Panc1 (cell line): ENCODE results near the gene LRRC1. TPM values are rescaled to one million over a fixed set of nuclear protein-coding genes. Genes with fewer than 3 reads are reported as not detected.

Source experiments
- ATAC-seq: fragments of 200-7000 bp; cut with Tn5 transposase; 2 replicates; pipeline ENCODE4 v1.9.1; 2020; ENCODE audit warnings: mild to moderate bottlenecking, moderate library complexity
- BruUV-seq: library from RNA; stranded (reverse); fragments of 400-500 nt; replicated peaks from 2 replicates; lab custom pipeline; 2021; lab: Mats Ljungman, UMichigan
- CTCF ChIA-PET: fragments of 300-600 bp; sonication (Branson Sonifier 250); formaldehyde crosslinking; loops from one replicate; lab custom pipeline; 2022; ENCODE audit warnings: antibody characterized with exemption; lab: Charles Lee
- POLR2A ChIA-PET: fragments of 300-600 bp; sonication (Branson Sonifier 250); formaldehyde crosslinking; loops from one replicate; lab custom pipeline; 2022; ENCODE audit warnings: antibody characterized with exemption; lab: Charles Lee
- DNase-seq: peaks from one replicate; pipeline ENCODE4 v3.0.0-alpha.2; 2010; ENCODE audit warnings: low read depth, low spot score
- H3K27ac ChIP-seq: 2 replicates; pipeline ENCODE4 v1.5.1; 2011; ENCODE audit warnings: mild to moderate bottlenecking, low read length, inconsistent platforms
- H3K27me3 ChIP-seq: fragments of 200-500 bp; sonication (Bioruptor generic); 2 replicates; pipeline ENCODE4 v1.6.0; 2014; ENCODE audit warnings: low read length, inconsistent platforms; ENCODE audit not compliant: control insufficient read depth, insufficient read depth
- H3K36me3 ChIP-seq: fragments of 200-500 bp; sonication (Bioruptor generic); 2 replicates; pipeline ENCODE4 v1.5.1; 2014; ENCODE audit warnings: inconsistent platforms, mild to moderate bottlenecking, low read length, moderate library complexity; ENCODE audit not compliant: control insufficient read depth, insufficient read depth
- H3K4me1 ChIP-seq: 2 replicates; pipeline ENCODE4 v1.5.1; 2011; ENCODE audit warnings: inconsistent platforms, mild to moderate bottlenecking, low read length, moderate library complexity; ENCODE audit not compliant: control insufficient read depth, insufficient read depth
- H3K4me3 ChIP-seq, 2 experiments: 2 replicates each; pipeline ENCODE4 v1.5.1; 2011 to 2012; ENCODE audit warnings: low read depth in 2 of 2, low read length in 2 of 2, mild to moderate bottlenecking in 2 of 2, inconsistent platforms in 1 of 2, moderate library complexity in 1 of 2
- H3K9me3 ChIP-seq: fragments of 200-500 bp; sonication (Bioruptor generic); 2 replicates; pipeline ENCODE4 v1.5.1; 2014; ENCODE audit warnings: low read depth, mild to moderate bottlenecking, inconsistent platforms, low read length, moderate library complexity; ENCODE audit not compliant: control insufficient read depth, insufficient read depth
- CTCF ChIP-seq: fragments of 450-650 bp; IDR thresholded peaks from 2 replicates; pipeline ENCODE4 v1.5.1; 2017; ENCODE audit warnings: mild to moderate bottlenecking
- POLR2AphosphoS5 ChIP-seq: IDR thresholded peaks from 2 replicates; pipeline ENCODE4 v1.6.1; 2012; ENCODE audit warnings: mild to moderate bottlenecking, low read depth, low read length, moderate library complexity
- REST ChIP-seq, 2 experiments: IDR thresholded peaks; 2 replicates each; pipeline ENCODE4 v1.6.1; 2011 to 2012; ENCODE audit warnings: low read depth in 2 of 2, control low read depth in 1 of 2, low read length in 1 of 2, mild to moderate bottlenecking in 1 of 2, moderate library complexity in 1 of 2; ENCODE audit not compliant: insufficient read depth in 1 of 2
- SIN3A ChIP-seq: IDR thresholded peaks from 2 replicates; pipeline ENCODE4 v1.6.1; 2012; ENCODE audit warnings: low read depth, mild to moderate bottlenecking, low read length, moderate library complexity, borderline replicate concordance; ENCODE audit not compliant: insufficient read depth
- TCF7L2 ChIP-seq: IDR thresholded peaks from 2 replicates; pipeline ENCODE4 v1.6.1; 2011; ENCODE audit warnings: mild to moderate bottlenecking, low read depth, low read length, inconsistent platforms
- in situ Hi-C: cut with HindIII; loops from 2 replicates; pipeline ENCODE4 v1.10.0; 2016; ENCODE audit warnings: low sequenced_read_pairs, low pct_unique_long_range_greater_than_20kb
- intact Hi-C: fragments of 100-400 bp; cut with micrococcal nuclease; formaldehyde crosslinking; loops from one replicate; pipeline ENCODE4 v1.10.0; 2022; ENCODE audit not compliant: unreplicated experiment
- total RNA-seq: library from RNA; stranded (reverse); gene quantifications from one replicate; pipeline ENCODE4 v1.2.1, GENCODE V29; 2021; ENCODE audit not compliant: unreplicated experiment

The LRRC1 gene
- total RNA-seq, 1 experiment from 2014 or later: 13.8 TPM

GRCh38 chr6:53768636-53769035, 26.2 kb upstream of the LRRC1 start:
- BruUV-seq: no TSS peak
- ATAC-seq (no peak), DNase-seq (no peak)
- intact Hi-C loops (no loop called here), in situ Hi-C loops (no loop called here)
- no peak overlapping the region for H3K27ac ChIP-seq
- H3K4me1 ChIP-seq: no peaks in the 10 kb centered on the region
- H3K36me3 ChIP-seq: no peaks in the 10 kb centered on the region
- no peaks in the 10 kb centered on the region for H3K27me3 ChIP-seq
- CTCF ChIA-PET: no interaction called here
- H3K9me3 ChIP-seq: 0 out of 2 replicates have a peak, but pooled peaks cover under 1% of the 10 kb centered on the region
- POLR2A ChIA-PET: no interaction called here
- TF ChIP-seq SIN3A (no peak), REST (IDR thresholded peaks at IDR 0.05; ENCODE audit: insufficient read depth in 1 of 2, low read depth in 2 of 2, low read length in 1 of 2) (no peak), CTCF (no peak), TCF7L2 (no peak), POLR2AphosphoS5 (no peak)
- H3K4me3 ChIP-seq: no peak overlapping the region

- peaks cover 4% of the 10 kb centered on the region; the same call in 1 of the 2 replicates for H3K9me3 ChIP-seq
- no peak for TF ChIP-seq POLR2AphosphoS5
- TF ChIP-seq REST (IDR thresholded peaks at IDR 0.05; ENCODE audit: insufficient read depth in 1 of 2, low read depth in 2 of 2, low read length in 1 of 2): no peak
- TF ChIP-seq TCF7L2: no peak
- TF ChIP-seq CTCF: no peak
- no peak for TF ChIP-seq SIN3A
- no peaks in the 10 kb centered on the region for H3K4me1 ChIP-seq
- in situ Hi-C loops (no loop called here), intact Hi-C loops (no loop called here)
- no peak overlapping the region for H3K27ac ChIP-seq
- no peaks in the 10 kb centered on the region for H3K36me3 ChIP-seq
- ChIA-PET POLR2A (no interaction called here), CTCF (interaction anchor here (0.6 to 1.1 kb wide), 3 partner anchors 24 to 843 kb away, joined by 3 to 4 read pairs (median 3); partner anchors contain the start of gene LRRC1)
- H3K4me3 ChIP-seq: no peak overlapping the region
- ATAC-seq (no peak), DNase-seq (no peak)
- no TSS peak for BruUV-seq
- no peaks in the 10 kb centered on the region for H3K27me3 ChIP-seq
Observed at GRCh38 chr6:53770780-53771249, 24.0 kb upstream of the LRRC1 start.
